ENCODE measurements around the gene CLGN.

Gene CLGN

GRCh38 chr4:140363051-140363450 is 64.4 kb downstream of the CLGN start:
- no peak for DNase-seq (ENCODE audit: low read depth)
- no peak for TF ChIP-seq CTCF (conservative IDR thresholded peaks at IDR 0.05; ENCODE audit: low read depth, low read length)
- H3K4me3 ChIP-seq (ENCODE audit: low read length), result no peak overlapping the region

GRCh38 chr4:140361099-140361498 is 66.3 kb downstream of the CLGN start:
- no peak for TF ChIP-seq CTCF (conservative IDR thresholded peaks at IDR 0.05; ENCODE audit: low read depth, low read length)

GRCh38 chr4:140359562-140360427 is 67.7 kb downstream of the CLGN start:
- H3K4me3 ChIP-seq (ENCODE audit: low read length), result no peak overlapping the region
- TF ChIP-seq CTCF (conservative IDR thresholded peaks at IDR 0.05; ENCODE audit: low read depth, low read length), result peak; percentile 83
- DNase-seq (ENCODE audit: low read depth), result peak; percentile 40

More at GRCh38 chr4:140361099-140361498, 66.3 kb downstream of the CLGN start:
- DNase-seq (ENCODE audit: low read depth), result no peak
- H3K4me3 ChIP-seq (ENCODE audit: low read length), result no peak overlapping the region

DNA sequence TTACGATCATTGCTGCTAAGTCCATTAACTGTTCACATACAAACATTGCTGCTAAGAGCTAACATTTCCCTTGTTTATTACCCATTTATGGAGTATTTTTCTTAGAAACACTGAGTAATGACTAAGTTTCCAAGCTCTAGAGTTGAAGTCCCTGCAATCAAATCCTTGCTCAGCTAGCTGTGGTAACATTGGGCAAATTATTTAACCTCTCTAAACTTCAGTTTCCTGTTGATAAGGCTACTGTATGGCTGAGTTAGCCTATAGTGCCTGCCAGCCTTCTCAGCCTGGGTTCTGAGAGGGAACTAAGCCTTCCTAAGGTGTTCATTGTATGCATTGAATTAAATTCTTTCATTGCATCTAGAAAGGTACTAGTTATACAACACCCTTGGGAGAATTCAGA is 69.2 kb downstream of the CLGN start:
- no peak for TF ChIP-seq CTCF (conservative IDR thresholded peaks at IDR 0.05; ENCODE audit: low read depth, low read length)
- DNase-seq (ENCODE audit: low read depth), result no peak
- H3K4me3 ChIP-seq (ENCODE audit: low read length), result no peak overlapping the region

DNA sequence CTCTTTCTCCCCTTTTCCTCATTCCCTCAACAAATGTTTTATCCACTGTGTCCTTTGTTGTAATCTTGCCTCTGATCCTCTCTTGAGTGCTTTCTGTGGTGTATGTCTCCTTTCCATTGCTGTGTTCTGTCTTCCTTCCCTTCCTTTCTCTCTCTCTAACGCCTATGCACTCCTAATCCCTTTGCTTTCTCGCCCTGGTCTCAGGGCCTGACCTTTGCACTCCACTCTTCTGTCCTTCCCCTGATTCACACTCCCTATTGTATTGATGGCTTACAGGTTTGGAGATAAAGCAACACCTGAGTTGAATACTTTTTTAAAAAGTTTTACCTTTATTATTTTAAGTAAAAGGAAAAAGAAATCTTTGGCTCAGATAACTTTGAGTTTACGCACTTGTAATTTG is 69.6 kb downstream of the CLGN start:
- H3K4me3 ChIP-seq (ENCODE audit: low read length), result no peak overlapping the region
- DNase-seq (ENCODE audit: low read depth), result no peak
- no peak for TF ChIP-seq CTCF (conservative IDR thresholded peaks at IDR 0.05; ENCODE audit: low read depth, low read length)

GRCh38 chr4:140355288-140355687 is 72.2 kb downstream of the CLGN start:
- no peak overlapping the region for H3K4me3 ChIP-seq (ENCODE audit: low read length)
- TF ChIP-seq CTCF (conservative IDR thresholded peaks at IDR 0.05; ENCODE audit: low read depth, low read length), result no peak
- DNase-seq (ENCODE audit: low read depth), result no peak

DNA sequence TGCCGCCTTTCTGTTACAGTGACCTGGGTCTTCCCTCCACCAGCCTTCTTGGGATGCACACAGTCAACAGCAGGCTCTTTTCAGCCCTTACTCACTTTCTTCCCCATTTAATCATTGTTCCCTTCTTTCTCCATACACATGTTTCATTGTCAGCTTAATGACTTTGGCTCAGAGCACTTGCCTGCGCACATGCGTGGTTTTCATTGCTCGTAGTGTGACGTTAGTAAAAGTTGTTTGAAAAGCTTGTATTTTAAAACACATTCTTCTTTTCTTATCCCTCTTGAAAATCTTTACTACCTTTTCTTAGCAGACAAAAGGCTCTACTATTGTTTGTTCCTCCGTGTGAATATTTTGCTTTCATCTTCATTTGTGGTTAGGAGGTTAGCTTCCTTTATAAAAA is 73.7 kb downstream of the CLGN start:
- TF ChIP-seq CTCF (conservative IDR thresholded peaks at IDR 0.05; ENCODE audit: low read depth, low read length), result no peak
- DNase-seq (ENCODE audit: low read depth), result no peak
- H3K4me3 ChIP-seq (ENCODE audit: low read length), result no peak overlapping the region
